H4 (cell line): Measurements from ENCODE around the gene SCMH1. TPM values are rescaled to one million over a fixed set of nuclear protein-coding genes. Genes with fewer than 3 reads are reported as not detected.
"Not testable (repeated sequence)": the region's sequence is repeated elsewhere in the genome, so short reads cannot be mapped to it uniquely, and the experiment has no call there.

Source experiments
- DNase-seq: peaks from one replicate; pipeline ENCODE4 v3.0.0-alpha.2; 2015; ENCODE audit warnings: low spot score
- total RNA-seq: library from RNA; depleted of rRNA; stranded (reverse); fragments of >200 nt; shearing (Covaris generic); gene quantifications from 2 replicates; pipeline ENCODE4 v1.2.3, GENCODE V29; 2014; rRNA removed

SCMH1 gene
- 20.9 and 23.9 TPM in 2 replicates for total RNA-seq

DNA sequence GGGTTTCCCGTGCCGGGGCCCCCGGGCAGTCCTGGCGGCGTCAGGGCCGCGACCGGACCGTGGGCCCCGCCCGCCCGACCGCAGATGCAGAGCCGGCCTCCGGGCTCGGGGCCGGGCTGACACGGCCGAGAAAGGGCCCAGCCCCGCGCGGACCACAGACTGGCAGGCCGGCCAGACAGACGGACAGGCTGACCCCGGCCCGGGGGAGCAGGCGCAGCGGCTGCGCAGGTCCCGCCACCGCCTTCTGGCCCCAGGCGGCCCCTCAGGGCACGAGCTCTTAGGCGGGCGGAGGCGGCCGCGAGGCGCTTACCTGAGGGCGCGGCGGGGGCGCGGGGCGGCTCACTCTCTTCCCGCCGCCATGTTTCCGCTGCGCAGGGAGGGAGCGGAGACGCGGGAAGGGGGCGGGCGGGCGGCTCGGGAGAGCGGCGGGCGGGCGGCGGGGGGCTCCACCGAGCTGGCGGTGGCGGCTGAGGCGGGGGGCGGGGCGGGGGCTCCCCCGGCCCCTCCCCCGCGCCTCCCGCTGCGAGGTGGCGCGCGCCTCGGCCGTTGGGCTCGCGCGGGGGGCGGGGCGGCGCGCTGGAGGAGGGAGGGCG, at the start of gene SCMH1:
Gene SCMH1 (minus strand): TSS at position 558 of the 593 bp plus-strand sequence. CDS start 56,173 bp downstream, outside the sequence.
- no peak for DNase-seq

DNA sequence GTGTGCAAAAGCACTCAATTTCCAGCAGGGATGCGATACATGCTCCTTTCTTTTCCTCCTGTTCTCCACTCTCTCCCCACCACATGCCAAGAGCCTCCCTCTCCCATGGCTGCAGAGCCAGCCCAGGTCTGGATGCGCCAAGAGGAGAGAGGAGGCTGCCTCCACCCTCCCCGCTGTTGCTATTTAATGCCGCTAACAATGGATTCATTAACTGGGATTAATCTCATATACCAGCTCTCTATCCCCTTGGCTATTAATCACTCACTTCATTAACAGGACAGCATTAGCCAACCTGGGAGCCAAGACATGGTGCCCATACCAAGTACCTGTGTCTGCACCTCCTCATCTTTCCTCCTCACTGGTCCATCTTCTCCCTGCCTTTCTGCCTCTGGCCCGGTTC, 49.1 kb upstream of the SCMH1 start:
- no peak for DNase-seq

DNA sequence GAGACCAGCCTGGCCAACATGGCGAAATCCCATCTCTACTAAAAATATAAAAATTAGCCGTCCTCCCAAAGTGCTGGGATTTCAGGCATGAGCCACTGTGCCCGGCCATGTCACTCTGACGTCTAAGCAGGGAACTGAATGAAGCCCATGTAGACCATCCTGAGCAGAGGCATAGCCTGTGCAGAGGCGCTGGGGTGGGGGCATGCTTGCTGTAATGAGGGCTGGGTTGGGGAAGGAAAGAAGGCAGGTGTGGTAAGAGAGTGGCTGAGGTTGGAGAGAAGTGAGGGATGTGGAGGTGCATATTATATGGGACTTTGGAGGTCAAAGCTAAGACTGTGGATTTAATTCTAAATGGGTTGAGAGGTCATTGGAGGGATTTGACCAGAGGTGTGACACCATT, 47.1 kb upstream of the SCMH1 start:
- no peak for DNase-seq

DNA sequence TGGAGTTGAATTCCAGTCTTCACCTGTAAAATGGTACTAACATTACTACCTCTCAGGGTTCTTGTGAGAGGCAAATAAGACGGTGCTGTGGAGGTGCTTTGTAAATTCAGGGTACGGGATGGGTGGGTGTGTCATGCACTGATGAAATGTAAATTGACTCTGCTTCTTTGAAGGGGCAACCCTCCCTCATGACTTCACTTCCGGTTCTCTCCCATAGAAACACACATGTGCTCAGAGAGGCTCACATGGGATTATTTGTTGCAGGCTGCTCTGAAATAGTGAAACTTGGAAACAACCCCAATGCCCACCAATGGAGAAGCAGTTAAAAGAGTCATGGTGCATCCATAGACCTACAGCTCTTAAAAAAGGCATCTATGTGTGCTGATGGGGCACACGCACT, 44.9 kb upstream of the SCMH1 start:
- no peak for DNase-seq

DNA sequence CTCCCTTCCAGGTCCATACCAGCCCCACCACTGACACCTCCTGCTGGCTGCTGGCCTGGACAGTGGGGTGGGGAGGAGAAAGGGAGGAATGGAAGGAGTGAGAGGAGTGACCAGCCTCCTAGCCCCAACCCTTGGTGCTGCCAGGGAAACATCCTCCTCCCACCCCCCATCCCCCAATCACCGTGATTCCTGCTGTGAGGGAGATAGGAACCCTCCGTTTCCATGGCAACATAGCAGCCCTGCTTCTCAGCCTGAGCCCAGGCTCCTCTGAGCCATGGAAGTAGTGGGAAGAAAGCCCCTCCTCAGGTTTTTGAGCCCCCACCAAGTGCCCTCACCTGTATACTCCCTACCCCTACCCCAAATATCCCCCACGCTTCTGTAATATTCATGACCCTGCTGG, 44.4 kb upstream of the SCMH1 start:
- DNase-seq: no peak

DNA sequence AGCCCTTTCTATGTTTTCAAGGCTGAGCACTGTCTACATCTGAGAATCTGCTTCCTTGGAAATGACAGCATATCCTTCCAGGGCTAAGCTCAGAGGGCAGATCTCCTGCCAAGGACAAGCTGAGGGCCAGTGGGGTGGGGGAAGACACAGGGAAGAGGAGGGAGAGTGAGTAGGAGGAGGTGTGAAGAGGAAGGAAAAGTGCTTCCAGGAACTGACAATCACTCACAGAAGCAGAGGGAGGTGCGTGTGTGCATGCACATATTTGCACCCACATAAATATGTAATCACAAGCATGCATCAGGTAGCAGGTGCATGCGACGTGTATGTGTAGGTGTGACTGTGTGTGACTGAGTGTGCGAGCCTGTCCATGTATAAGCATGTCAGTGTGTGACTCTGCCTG, 43.7 kb upstream of the SCMH1 start:
- DNase-seq: no peak

DNA sequence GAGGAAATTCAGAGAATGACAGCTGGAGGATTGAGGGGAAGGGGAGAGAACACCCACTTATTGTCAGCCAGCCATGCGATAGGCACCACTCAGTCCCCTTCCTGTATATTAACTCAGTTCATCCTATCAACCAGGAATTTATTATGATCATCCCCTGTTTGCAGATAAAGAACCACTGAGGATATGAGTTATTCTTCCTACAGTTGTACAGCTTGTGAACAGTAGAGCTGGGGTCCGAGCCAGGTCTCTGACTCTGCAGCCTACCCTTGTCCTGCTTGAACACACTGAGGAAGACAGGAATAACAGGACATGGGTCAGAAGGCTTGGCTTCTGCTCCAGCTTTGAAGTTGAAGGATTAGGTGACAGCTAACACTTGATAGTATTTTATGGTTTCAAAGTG, 42.0 kb upstream of the SCMH1 start:
- no peak for DNase-seq

DNA sequence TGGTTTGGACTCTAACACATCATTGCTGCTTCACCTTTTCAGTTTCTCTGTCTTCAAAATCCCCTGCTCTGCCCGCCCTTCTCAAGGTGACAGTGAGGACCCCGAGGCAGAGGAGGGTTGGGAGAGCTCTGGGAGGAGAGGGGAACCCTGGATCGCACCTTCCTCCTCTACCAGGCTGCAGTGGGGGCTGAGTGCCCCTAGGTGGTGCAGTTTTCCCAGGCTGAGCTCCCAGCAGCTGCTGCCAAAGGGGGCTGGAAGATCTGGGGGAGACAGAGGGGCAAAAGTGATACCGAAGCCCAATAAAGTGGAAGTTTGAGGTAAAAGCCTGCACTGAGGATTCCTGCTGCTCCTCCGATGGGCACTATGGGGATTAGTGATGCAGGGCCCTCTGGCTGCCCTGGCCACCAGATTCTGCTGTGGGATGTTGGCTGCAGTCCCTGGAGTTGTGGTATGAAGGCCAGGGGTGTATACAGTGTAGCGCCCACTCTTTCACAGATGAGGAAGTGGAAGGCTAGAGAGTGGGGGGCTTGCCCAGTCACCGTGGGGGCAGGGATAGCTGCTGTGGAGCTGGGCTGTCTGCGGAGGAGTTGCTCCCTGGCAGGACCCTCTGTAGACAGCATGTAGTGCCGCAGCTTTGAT, 40.7 kb upstream of the SCMH1 start:
- DNase-seq: peak; percentile 33

DNA sequence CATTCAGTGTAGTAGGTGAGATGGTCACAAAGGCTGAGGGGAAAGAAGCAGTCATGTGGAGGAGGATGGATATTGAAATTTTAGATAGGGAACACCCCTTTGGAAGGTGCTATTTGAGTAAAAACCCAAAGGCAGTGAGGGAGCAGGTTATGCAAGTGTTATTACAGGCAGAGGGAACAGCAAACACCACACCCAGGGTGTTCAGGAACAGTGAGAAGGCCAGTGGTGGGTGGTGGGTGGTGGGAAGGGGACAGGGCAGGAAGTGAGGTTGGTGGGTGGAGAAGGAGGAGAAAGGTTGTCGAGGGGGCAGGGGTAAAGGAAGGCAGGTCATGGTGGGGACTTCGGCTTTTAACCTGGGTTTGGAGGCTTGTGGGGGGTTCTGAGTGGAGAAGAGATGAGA, 39.2 kb upstream of the SCMH1 start:
- DNase-seq: no peak

DNA sequence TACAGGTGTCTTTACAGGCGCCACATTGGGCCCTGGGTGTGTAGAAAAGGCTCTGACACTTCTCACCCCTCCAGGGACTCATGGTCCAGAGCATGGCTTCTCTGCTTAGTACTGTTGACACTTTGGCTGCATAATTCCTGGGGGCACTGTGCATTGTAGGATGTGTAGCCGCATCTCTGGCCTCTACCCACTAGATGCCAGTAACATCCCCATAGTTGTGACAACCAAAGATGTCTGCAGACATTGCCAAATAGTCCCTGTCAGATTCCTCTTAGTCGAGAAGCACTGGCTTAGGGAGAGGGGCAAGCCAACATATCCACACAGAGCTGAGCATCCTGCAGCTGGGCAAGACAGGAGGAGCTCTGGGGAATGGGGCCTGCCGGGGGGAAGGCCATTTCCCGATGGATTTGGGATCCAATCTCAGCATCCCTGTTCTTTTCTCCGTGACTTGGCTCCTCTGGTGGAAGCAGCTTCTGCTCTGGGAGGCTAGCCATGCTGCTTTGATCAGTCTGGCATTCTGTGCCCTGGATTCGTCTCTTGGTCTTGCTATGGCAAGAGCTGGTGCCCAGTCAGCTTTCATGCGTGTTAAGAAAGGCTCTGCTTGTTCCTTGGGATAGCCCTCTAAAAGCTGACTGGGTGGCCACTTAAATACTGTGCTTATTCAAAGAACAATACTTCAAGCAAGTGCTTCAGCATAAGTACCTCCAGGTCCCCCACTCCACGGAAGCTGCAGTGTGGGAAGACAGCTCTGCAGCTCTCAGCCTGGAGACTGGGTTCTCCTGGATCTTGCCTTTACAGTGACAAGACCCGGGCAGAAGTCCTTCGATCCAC, 38.3 kb upstream of the SCMH1 start:
- no peak for DNase-seq

DNA sequence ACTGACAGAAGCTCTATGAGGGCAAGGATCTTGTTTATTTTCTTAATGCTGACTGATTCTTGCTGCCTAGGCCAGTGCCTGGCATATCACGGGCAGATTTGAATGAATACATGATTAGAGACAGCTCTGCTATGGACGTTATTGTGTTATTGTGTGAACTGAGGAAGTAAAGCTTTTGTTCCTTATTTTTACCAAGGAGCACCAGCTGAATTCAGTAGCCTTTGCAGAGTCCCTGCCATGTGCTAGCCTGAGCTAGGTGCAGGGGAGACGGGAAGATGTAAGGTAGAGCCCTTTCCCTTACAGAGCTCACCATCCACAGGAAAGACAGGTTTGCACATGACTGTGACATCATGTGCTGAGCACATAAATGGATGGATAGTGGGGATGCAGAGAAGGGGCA, 36.0 kb upstream of the SCMH1 start:
- DNase-seq: no peak

DNA sequence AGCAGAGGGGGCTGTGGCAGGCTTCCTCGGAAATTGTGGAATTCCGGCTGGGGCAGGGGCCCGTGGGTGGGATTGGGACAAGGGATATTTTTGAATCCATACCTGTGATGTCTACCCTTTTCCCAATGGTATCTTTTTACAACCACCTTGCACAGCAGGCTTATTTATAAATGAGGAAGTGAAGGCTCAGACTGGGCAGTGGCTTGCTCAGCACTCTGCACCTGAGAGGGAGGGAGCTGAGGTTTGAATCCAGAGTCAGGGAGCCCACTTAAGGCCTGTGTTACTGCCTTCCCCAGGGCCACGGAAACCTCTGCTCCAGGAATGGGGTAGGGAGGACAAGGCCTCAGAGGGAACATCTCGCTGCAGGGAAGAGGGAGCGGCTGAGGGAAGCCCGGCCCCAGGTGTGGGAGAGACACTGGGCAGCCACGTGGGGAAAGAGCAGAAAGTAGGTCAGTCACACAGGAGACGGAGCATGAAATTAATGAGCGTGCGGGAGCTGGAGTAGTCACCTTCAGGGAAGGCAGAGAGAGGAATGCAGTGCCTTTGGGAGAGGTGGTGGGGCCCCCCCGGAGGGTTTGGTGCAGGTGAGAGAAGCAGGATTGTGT, 35.4 kb upstream of the SCMH1 start:
- DNase-seq: no peak

DNA sequence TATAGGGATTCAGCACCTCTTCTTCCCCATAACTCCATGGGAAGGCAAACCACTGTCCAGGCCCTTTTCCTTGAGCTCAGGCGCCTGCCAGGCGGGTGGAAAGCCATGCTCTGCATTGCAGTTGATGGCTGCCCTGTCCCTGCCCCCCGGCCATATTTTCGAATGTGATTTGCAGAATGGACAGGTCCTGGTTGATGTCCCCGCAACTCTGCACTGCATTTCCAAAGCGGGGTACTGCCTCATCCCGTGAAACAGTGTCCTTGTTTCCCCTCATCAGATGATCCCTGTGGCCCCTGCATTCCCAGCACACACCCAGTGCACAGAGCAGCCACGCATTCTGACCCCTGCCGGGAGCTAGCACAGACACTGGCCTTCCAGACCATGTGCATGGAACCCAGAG, 33.7 kb upstream of the SCMH1 start:
- DNase-seq: no peak

DNA sequence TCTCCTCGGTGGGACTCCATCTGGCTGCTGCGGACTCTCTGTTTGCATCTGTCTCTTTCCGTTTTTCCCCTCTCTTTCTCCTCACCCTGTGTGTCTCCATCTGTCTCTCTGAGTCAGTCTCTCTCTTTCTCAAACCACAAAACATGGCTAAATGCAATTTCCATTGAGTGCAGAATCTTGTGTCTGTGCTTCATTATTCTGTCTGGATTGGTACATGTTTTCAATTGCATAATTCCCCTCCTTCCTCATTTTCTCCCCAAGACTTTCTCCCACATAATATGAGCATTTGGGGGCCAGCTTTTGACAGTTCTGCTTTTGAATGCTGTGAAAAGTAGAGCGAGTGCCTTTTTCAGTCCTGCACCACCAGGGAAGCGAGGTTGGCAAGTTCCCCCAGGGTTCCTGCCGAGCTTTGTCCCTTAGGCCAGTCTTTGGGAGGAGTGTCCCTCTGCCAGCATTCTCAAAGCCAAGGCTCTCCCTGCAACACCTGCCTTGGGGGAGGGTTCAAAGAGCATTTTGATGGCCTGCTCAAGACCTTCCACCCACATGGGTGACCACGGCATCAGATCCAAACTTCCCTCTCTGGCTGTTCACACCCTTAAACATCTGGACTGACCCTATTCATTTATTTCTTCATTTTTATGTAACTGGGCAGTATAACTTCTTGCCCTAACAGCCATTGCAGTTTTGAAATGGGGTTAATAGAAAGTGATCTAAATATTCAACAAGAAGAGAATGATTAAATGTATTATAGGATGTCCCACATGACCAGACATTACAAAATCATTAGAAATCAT, 32.8 kb upstream of the SCMH1 start:
- no peak for DNase-seq

DNA sequence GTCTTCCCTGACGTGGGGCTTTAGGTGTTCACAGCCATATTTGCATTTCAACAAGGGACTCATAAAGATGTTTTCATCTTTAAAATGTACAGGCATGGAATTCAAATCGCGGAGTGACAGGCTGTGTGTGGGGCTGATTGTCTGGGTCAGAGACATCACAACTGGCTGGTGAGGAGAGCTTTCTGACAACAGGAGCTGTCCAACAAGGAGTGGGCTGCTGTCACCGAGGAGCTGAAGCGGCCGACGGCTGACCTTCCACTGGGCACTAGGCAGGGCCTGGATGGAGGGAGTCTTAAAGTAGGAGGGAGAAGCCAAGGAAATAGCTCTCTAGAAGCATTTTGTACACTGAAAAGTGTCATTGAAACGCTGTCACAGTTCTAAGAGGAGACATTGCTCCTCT, 30.5 kb upstream of the SCMH1 start:
- DNase-seq: no peak

DNA sequence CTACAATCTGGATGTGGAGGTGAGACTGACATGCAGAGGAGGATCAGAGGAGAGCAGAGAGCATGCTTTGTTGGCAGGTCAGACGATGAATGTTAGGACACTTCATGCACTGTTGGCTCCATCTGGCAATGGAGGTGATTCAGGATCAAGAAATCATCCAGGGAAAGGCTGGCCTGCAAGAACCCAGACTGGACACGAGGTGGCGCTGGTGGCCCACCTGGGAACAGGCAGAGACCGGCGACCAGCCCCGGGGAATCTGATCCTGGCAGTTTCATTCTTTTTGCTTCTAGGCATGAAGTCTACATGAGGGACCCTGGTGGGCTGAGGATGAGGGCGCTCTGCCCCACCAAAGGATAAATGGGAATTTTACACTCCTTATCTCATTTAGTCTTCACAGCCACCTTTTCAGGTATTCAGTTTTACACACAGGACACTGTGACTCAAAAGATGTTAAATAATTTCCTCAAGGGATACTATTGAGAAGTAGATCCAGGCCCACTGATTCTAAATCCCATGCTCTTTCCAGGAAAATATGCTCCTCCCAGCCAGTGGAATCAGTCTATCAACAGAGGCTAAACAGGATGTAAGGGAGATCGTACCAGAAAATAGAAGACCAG, 26.2 kb upstream of the SCMH1 start:
- peak; percentile 75 for DNase-seq

DNA sequence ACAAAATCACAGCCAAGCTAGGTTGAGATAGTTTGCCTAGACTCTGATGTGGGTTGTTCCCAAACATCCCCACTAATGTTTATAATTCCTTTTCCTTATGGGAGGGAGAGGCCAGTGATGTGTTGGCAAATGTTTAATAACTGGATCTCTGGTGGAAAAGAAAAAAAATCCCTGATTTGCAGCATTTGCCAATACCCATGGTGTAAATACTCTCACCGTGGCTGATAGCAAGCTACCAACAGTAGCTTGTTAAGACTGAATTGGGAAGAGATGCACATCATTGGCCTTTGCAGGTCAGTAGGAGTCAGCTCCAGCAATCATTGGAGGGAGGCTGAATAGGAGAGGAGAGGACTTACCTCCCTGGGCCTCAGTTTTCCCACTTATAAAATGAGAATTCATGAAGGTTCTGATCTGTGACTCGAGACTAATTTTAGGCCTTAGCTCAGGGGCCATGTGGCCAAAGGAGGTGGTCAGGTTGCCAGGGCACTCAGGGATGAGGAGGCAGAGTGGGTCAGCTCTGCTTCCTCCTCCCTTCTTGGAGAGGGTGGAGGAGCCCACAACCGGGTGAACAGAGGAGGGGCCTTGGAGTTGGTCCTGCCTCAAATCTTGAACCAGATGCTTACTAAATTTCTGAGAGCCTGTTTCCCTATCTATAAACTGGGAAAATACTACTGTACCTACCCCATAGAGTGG, 20.0 kb upstream of the SCMH1 start:
- no peak for DNase-seq

DNA sequence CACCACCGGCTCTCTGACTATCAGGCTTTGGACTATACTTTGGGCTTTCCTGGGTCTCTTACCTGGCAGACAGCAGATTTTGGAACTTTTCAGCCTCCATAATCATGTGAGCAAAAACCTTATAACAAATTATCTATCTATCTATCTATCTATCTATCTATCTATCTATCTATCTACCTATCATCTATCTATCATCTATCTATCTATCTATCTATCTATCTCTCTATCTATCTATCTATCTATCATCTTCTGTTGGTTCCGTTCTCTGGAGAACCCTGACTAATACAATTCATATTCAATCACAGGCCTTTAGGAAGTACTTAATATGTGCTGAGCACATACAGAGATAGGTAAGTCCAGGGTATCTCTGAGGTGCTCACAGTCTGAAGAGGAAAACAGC, 18.7 kb upstream of the SCMH1 start:
- DNase-seq: no peak

DNA sequence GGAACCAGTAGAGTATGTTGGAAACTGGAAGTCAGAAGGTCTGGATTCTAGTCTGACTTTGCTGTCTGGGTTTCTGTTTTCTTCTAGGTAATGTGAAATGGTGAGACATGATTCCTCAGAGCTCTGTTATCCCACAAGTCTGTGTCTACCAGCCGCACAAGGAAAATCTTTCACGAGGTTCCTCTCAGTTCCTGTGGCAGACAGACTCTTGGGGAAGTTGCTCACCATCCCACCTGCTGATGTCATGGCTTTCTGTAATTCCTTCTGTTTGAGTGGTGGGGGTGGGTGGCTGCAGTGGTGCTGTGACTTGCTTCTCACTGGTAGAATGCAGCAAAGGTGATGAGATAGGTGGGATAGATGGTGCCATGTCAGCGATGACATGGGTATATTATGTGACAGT, 17.1 kb upstream of the SCMH1 start:
- DNase-seq: no peak

DNA sequence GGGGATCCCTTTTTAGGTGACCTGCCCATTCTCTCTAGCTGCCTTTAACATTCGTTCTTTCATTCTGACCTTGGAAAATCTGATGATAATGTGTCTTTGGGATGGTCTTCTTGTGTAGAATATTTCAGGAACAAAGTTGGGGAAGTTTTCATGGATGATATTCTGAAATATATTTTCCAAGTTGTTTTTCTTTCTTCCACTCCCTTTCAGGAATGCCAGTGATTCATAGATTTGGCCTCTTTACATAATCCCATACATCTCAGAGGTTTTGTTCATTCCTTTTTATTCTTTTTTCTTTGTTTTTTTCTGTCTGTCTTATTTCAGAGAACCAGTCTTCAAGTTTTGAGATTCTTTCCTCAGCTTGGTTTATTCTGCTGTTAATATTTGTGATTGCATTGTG, 13.9 kb upstream of the SCMH1 start:
- DNase-seq: no peak

DNA sequence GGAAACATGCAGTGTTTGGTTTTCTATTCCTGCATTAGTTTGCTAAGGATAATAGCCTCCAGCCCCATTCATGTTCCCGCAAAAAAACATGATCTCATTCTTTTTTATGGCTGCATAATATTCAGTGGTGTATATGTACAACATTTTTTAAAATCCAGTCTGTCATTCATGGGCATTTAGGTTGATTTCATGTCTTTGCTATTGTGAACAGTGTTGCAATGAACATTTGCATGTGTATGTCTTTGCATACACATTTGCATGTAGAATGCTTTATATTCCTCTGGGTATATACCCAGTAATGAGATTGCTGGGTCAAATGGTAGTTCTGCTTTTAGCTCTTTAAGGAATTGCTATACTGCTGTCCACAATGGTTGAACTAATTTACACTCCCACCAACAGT, 9.0 kb upstream of the SCMH1 start:
- not testable (repeated sequence) for DNase-seq
